HCT116 (cell line): ENCODE measurements around the gene RPTOR. TPM values are rescaled to one million over a fixed set of nuclear protein-coding genes. Genes with fewer than 3 reads are reported as not detected.

Source experiments
- ATAC-seq: fragments of 200-7000 bp; cut with Tn5 transposase; 2 replicates; pipeline ENCODE4 v1.9.1; 2020; ENCODE audit warnings: mild to moderate bottlenecking, moderate library complexity
- BruUV-seq: library from RNA; stranded (reverse); fragments of 400-500 nt; replicated peaks from 2 replicates; lab custom pipeline; 2021; lab: Mats Ljungman, UMichigan
- CTCF ChIA-PET: fragments of 300-600 bp; sonication (Branson Sonifier 250); formaldehyde crosslinking; loops from one replicate; lab custom pipeline; 2021; ENCODE audit warnings: antibody characterized with exemption; lab: Charles Lee
- POLR2A ChIA-PET: fragments of 300-600, 350-600 bp; sonication (Branson Sonifier 250); formaldehyde crosslinking; loops from one replicate; lab custom pipeline; 2021; ENCODE audit warnings: antibody characterized with exemption; lab: Charles Lee
- RAD21 ChIA-PET, 2 experiments: fragments of 300-600 bp; sonication (Branson Sonifier 250); formaldehyde crosslinking; loops; one replicate each; lab custom pipeline; 2023; ENCODE audit warnings: low total read pairs in 2 of 2; ENCODE audit not compliant: uncharacterized antibody in 2 of 2, unreplicated experiment in 2 of 2, low non-redundant PET in 1 of 2; lab: Charles Lee
- DNase-seq: peaks from one replicate; pipeline ENCODE4 v3.0.0-alpha.2; 2010; ENCODE audit warnings: low read depth, low spot score
- H2AFZ ChIP-seq: fragments of 200-600 bp; shearing (Covaris generic), sonication (generic); 2 replicates; pipeline ENCODE4 v1.6.1; 2017; ENCODE audit warnings: low read depth, mixed run types, mixed read lengths, antibody characterized with exemption, low read length; ENCODE audit not compliant: poor library complexity, severe bottlenecking
- H3K27ac ChIP-seq: 2 replicates; pipeline ENCODE4 v1.5.1; 2012; ENCODE audit warnings: low read depth, low read length
- H3K27me3 ChIP-seq: fragments of 200-600 bp; sonication (generic); 2 replicates; pipeline ENCODE4 v1.6.1; 2016; ENCODE audit warnings: mixed run types, low read length, mixed read lengths; ENCODE audit not compliant: insufficient read depth
- H3K36me3 ChIP-seq, 2 experiments: fragments of 200-500 bp in 1 of 2; fragments of 200-600 bp in 1 of 2; sonication (Bioruptor generic) in 1 of 2; sonication (generic) in 1 of 2; 2 replicates each; pipeline versions ENCODE4 v1.5.1 to v1.6.1; 2014 to 2016; ENCODE audit warnings: low read length in 2 of 2, inconsistent platforms in 1 of 2, mixed read lengths in 1 of 2, mixed run types in 1 of 2; ENCODE audit not compliant: insufficient read depth in 2 of 2, control insufficient read depth in 1 of 2
- H3K4me1 ChIP-seq, 2 experiments: fragments of 200-600 bp in 1 of 2; sonication (generic) in 1 of 2; 2 replicates each; pipeline versions ENCODE4 v1.5.1 to v1.6.1; 2012 to 2017; ENCODE audit warnings: low read length in 2 of 2, inconsistent platforms in 1 of 2, mild to moderate bottlenecking in 1 of 2, mixed read lengths in 1 of 2, mixed run types in 1 of 2, moderate library complexity in 1 of 2; ENCODE audit not compliant: insufficient read depth in 2 of 2, control insufficient read depth in 1 of 2
- H3K4me2 ChIP-seq: fragments of 200-600 bp; sonication (generic); 2 replicates; pipeline ENCODE4 v1.6.1; 2017; ENCODE audit warnings: mixed run types, low read length, mixed read lengths
- H3K4me3 ChIP-seq, 2 experiments: fragments of 200-600 bp in 1 of 2; sonication (generic) in 1 of 2; replicated peaks in 1 of 2; 2 replicates each; pipeline ENCODE4 v1.5.1; 2011 to 2016; ENCODE audit warnings: low read length in 2 of 2, control low read depth in 1 of 2, low read depth in 1 of 2, mild to moderate bottlenecking in 1 of 2, mixed read lengths in 1 of 2, mixed run types in 1 of 2
- H3K79me2 ChIP-seq: fragments of 200-600 bp; sonication (generic); 2 replicates; pipeline ENCODE4 v1.6.1; 2017; ENCODE audit warnings: mild to moderate bottlenecking, mixed run types, low read length, moderate library complexity, mixed read lengths; ENCODE audit not compliant: insufficient read depth
- H3K9ac ChIP-seq: fragments of 200-600 bp; sonication (generic); 2 replicates; pipeline ENCODE4 v1.6.1; 2016; ENCODE audit warnings: low read length, mixed read lengths
- H3K9me2 ChIP-seq: fragments of 200-600 bp; sonication (generic), shearing (Covaris generic); 2 replicates; pipeline ENCODE4 v1.6.1; 2017; ENCODE audit warnings: mixed run types, mild to moderate bottlenecking, moderate library complexity; ENCODE audit not compliant: insufficient read depth
- H3K9me3 ChIP-seq, 2 experiments: fragments of 200-500 bp in 1 of 2; fragments of 200-600 bp in 1 of 2; sonication (Bioruptor generic) in 1 of 2; sonication (generic) in 1 of 2; 2 replicates each; pipeline ENCODE4 v1.6.1; 2014 to 2017; ENCODE audit warnings: low read length in 2 of 2, mixed read lengths in 2 of 2, inconsistent platforms in 1 of 2, low read depth in 1 of 2, mild to moderate bottlenecking in 1 of 2, mixed run types in 1 of 2, moderate library complexity in 1 of 2; ENCODE audit not compliant: control insufficient read depth in 1 of 2, insufficient read depth in 1 of 2
- H4K20me1 ChIP-seq: fragments of 200-600 bp; sonication (generic), shearing (Covaris generic); 2 replicates; pipeline ENCODE4 v1.6.1; 2017; ENCODE audit warnings: mixed run types, mild to moderate bottlenecking, moderate library complexity; ENCODE audit not compliant: insufficient read depth
- CEBPB ChIP-seq: IDR thresholded peaks from 2 replicates; pipeline ENCODE4 v1.6.1; 2012; ENCODE audit warnings: low read depth
- EGR1 ChIP-seq: IDR thresholded peaks from 2 replicates; pipeline ENCODE4 v1.6.1; 2012; ENCODE audit warnings: low read depth
- EZH2 ChIP-seq: fragments of 200-600 bp; sonication (generic); IDR thresholded peaks from 2 replicates; pipeline ENCODE4 v1.6.1; 2017; ENCODE audit warnings: antibody characterized with exemption, mixed run types
- EZH2phosphoT487 ChIP-seq: fragments of 200-600 bp; IDR thresholded peaks from 2 replicates; pipeline ENCODE4 v1.6.1; 2018; ENCODE audit warnings: antibody characterized with exemption, borderline replicate concordance
- FOSL1 ChIP-seq: IDR thresholded peaks from 2 replicates; pipeline ENCODE4 v1.6.1; 2012; ENCODE audit warnings: low read depth
- JUND ChIP-seq: IDR thresholded peaks from 2 replicates; pipeline ENCODE4 v1.6.1; 2012
- POLR2AphosphoS5 ChIP-seq: IDR thresholded peaks from 2 replicates; pipeline ENCODE4 v1.6.1; 2011; ENCODE audit warnings: mild to moderate bottlenecking, low read depth, low read length, moderate library complexity
- RAD21 ChIP-seq: IDR thresholded peaks from 2 replicates; pipeline ENCODE4 v1.6.1; 2012; ENCODE audit warnings: low read depth, mild to moderate bottlenecking
- SIN3A ChIP-seq: IDR thresholded peaks from 2 replicates; pipeline ENCODE4 v1.6.1; 2012; ENCODE audit warnings: low read depth
- SP1 ChIP-seq: IDR thresholded peaks from 2 replicates; pipeline ENCODE4 v1.6.1; 2012; ENCODE audit warnings: low read depth
- TCF7L2 ChIP-seq: IDR thresholded peaks from 2 replicates; pipeline ENCODE4 v1.7.0; 2011; ENCODE audit warnings: borderline replicate concordance, inconsistent platforms; ENCODE audit not compliant: insufficient read depth, insufficient read length; ENCODE audit errors: extremely low read depth
- YY1 ChIP-seq: IDR thresholded peaks from 2 replicates; pipeline ENCODE4 v1.6.1; 2011; ENCODE audit warnings: low read length, low read depth, moderate library complexity, mild to moderate bottlenecking; ENCODE audit not compliant: insufficient replicate concordance; ENCODE audit errors: extremely low read depth
- ZFX ChIP-seq: fragments of 450-650 bp; IDR thresholded peaks from 2 replicates; pipeline ENCODE4 v1.6.1; 2017
- intact Hi-C: fragments of 100-400 bp; cut with micrococcal nuclease; formaldehyde crosslinking; loops from 2 replicates; pipeline ENCODE4 v1.10.0; 2022
- total RNA-seq: library from RNA; stranded (reverse); gene quantifications from one replicate; pipeline ENCODE4 v1.2.1, GENCODE V29; 2021; ENCODE audit not compliant: unreplicated experiment
- TF ChIP-seq, protein P1 (sequence below): IDR thresholded peaks from 2 replicates; pipeline ENCODE4 v1.6.1; 2012
- TF ChIP-seq, protein P2 (sequence below): IDR thresholded peaks from 2 replicates; pipeline ENCODE4 v1.6.1; 2012
- TF ChIP-seq, protein P3 (sequence below), 3 experiments: fragments of 200-600 bp in 1 of 3; sonication (generic) in 1 of 3; IDR thresholded peaks in 2 of 3; conservative IDR thresholded peaks in 1 of 3; 2 replicates each; pipeline ENCODE4 v1.5.1; 2012 to 2017; ENCODE audit warnings: low read depth in 2 of 3, low read length in 2 of 3, antibody characterized with exemption in 1 of 3, borderline replicate concordance in 1 of 3, control low read depth in 1 of 3, mild to moderate bottlenecking in 1 of 3, mixed read lengths in 1 of 3, mixed run types in 1 of 3, moderate library complexity in 1 of 3; ENCODE audit not compliant: insufficient read depth in 1 of 3
- TF ChIP-seq, protein P4 (sequence below): IDR thresholded peaks from 2 replicates; pipeline ENCODE4 v1.6.1; 2012; ENCODE audit warnings: low read depth
- TF ChIP-seq, protein P5 (sequence below): IDR thresholded peaks from 2 replicates; pipeline ENCODE4 v1.6.1; 2011; ENCODE audit warnings: mild to moderate bottlenecking, low read length, moderate library complexity; ENCODE audit not compliant: insufficient replicate concordance; ENCODE audit errors: extremely low read depth

Gene RPTOR
- total RNA-seq, 1 experiment from 2014 or later, result 69.5 TPM

- ChIA-PET RAD21 (no interaction called here), CTCF (no interaction called here)
- Histone ChIP-seq H3K9me3 (peaks cover 0 to 8% of the 10 kb centered on the region in 2 experiments; a peak in 1 of 4 replicates), H4K20me1 (no peaks in the 10 kb centered on the region), H3K36me3 (no peaks in the 10 kb centered on the region; a peak in 1 of 4 replicates), H3K4me3 (no peak overlapping the region), H3K27ac (no peak overlapping the region), H3K9me2 (no peaks in the 10 kb centered on the region), H3K4me2 (no peak overlapping the region), H3K9ac (no peak overlapping the region), H2AFZ (no peak overlapping the region)
- no peak for DNase-seq
- TF ChIP-seq, protein P1, sequence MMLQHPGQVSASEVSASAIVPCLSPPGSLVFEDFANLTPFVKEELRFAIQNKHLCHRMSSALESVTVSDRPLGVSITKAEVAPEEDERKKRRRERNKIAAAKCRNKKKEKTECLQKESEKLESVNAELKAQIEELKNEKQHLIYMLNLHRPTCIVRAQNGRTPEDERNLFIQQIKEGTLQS, result no peak
- TF ChIP-seq POLR2AphosphoS5 (no peak), SIN3A (no peak), EZH2 (no peak), RAD21 (no peak), EGR1 (no peak), ZFX (no peak), SP1 (no peak), YY1 (no peak), CEBPB (no peak), JUND (no peak), TCF7L2 (no peak), FOSL1 (no peak), EZH2phosphoT487 (no peak)
- TF ChIP-seq, protein P2, sequence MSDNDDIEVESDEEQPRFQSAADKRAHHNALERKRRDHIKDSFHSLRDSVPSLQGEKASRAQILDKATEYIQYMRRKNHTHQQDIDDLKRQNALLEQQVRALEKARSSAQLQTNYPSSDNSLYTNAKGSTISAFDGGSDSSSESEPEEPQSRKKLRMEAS, result no peak
- TF ChIP-seq, protein P3, sequence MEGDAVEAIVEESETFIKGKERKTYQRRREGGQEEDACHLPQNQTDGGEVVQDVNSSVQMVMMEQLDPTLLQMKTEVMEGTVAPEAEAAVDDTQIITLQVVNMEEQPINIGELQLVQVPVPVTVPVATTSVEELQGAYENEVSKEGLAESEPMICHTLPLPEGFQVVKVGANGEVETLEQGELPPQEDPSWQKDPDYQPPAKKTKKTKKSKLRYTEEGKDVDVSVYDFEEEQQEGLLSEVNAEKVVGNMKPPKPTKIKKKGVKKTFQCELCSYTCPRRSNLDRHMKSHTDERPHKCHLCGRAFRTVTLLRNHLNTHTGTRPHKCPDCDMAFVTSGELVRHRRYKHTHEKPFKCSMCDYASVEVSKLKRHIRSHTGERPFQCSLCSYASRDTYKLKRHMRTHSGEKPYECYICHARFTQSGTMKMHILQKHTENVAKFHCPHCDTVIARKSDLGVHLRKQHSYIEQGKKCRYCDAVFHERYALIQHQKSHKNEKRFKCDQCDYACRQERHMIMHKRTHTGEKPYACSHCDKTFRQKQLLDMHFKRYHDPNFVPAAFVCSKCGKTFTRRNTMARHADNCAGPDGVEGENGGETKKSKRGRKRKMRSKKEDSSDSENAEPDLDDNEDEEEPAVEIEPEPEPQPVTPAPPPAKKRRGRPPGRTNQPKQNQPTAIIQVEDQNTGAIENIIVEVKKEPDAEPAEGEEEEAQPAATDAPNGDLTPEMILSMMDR (IDR thresholded peaks at IDR 0.05 in 2 of 3, conservative IDR thresholded peaks at IDR 0.05 in 1 of 3; ENCODE audit: borderline replicate concordance in 1 of 3, insufficient read depth in 1 of 3, low read depth in 2 of 3, low read length in 2 of 3), result no peak
- TF ChIP-seq, protein P4, sequence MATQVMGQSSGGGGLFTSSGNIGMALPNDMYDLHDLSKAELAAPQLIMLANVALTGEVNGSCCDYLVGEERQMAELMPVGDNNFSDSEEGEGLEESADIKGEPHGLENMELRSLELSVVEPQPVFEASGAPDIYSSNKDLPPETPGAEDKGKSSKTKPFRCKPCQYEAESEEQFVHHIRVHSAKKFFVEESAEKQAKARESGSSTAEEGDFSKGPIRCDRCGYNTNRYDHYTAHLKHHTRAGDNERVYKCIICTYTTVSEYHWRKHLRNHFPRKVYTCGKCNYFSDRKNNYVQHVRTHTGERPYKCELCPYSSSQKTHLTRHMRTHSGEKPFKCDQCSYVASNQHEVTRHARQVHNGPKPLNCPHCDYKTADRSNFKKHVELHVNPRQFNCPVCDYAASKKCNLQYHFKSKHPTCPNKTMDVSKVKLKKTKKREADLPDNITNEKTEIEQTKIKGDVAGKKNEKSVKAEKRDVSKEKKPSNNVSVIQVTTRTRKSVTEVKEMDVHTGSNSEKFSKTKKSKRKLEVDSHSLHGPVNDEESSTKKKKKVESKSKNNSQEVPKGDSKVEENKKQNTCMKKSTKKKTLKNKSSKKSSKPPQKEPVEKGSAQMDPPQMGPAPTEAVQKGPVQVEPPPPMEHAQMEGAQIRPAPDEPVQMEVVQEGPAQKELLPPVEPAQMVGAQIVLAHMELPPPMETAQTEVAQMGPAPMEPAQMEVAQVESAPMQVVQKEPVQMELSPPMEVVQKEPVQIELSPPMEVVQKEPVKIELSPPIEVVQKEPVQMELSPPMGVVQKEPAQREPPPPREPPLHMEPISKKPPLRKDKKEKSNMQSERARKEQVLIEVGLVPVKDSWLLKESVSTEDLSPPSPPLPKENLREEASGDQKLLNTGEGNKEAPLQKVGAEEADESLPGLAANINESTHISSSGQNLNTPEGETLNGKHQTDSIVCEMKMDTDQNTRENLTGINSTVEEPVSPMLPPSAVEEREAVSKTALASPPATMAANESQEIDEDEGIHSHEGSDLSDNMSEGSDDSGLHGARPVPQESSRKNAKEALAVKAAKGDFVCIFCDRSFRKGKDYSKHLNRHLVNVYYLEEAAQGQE, result no peak
- TF ChIP-seq, protein P5, sequence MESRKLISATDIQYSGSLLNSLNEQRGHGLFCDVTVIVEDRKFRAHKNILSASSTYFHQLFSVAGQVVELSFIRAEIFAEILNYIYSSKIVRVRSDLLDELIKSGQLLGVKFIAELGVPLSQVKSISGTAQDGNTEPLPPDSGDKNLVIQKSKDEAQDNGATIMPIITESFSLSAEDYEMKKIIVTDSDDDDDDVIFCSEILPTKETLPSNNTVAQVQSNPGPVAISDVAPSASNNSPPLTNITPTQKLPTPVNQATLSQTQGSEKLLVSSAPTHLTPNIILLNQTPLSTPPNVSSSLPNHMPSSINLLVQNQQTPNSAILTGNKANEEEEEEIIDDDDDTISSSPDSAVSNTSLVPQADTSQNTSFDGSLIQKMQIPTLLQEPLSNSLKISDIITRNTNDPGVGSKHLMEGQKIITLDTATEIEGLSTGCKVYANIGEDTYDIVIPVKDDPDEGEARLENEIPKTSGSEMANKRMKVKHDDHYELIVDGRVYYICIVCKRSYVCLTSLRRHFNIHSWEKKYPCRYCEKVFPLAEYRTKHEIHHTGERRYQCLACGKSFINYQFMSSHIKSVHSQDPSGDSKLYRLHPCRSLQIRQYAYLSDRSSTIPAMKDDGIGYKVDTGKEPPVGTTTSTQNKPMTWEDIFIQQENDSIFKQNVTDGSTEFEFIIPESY, result no peak
- TF ChIP-seq, all 23 proteins: peak for 0
- intact Hi-C loops, result no loop called here
- H3K4me1 ChIP-seq, result peaks cover 52 to 62% of the 10 kb centered on the region in 2 experiments
- H3K79me2 ChIP-seq, result peaks cover 14% of the 10 kb centered on the region; the same call in 1 of the 2 replicates
- no TSS peak for BruUV-seq
- POLR2A ChIA-PET, result no interaction called here
- ATAC-seq, result no peak
- no peaks in the 10 kb centered on the region for H3K27me3 ChIP-seq
Measured at GRCh38 chr17:80787881-80788280, 243.2 kb downstream of the RPTOR start.
